PC-9 (cell line): ENCODE data around the gene SMAP2. TPM values are rescaled to one million over a fixed set of nuclear protein-coding genes. Genes with fewer than 3 reads are reported as not detected.

Experiments used
- BruUV-seq: library from RNA; stranded (reverse); fragments of 400-500 nt; replicated peaks from 2 replicates; lab custom pipeline; 2021; lab: Mats Ljungman, UMichigan
- CTCF ChIA-PET: fragments of 300-600 bp; sonication (Branson Sonifier 250); formaldehyde crosslinking; loops from one replicate; lab custom pipeline; 2022; ENCODE audit warnings: antibody characterized with exemption; lab: Charles Lee
- POLR2A ChIA-PET: fragments of 300-600 bp; sonication (Branson Sonifier 250); formaldehyde crosslinking; loops from one replicate; lab custom pipeline; 2022; ENCODE audit warnings: antibody characterized with exemption; ENCODE audit not compliant: unreplicated experiment; lab: Charles Lee
- DNase-seq, 2 experiments: peaks; one replicate each; pipeline versions ENCODE4 v3.0.0 to v3.0.0-alpha.2; 2015 to 2022; ENCODE audit warnings: mixed read lengths in 1 of 2
- H2AFZ ChIP-seq: fragments of 200-600 bp; sonication (generic); 2 replicates; pipeline ENCODE4 v1.8.1; 2017; ENCODE audit warnings: antibody characterized with exemption
- H3F3A ChIP-seq: fragments of 200-600 bp; sonication (generic); 2 replicates; pipeline ENCODE4 v1.8.1; 2017; ENCODE audit warnings: antibody characterized with exemption, mild to moderate bottlenecking, low read depth; ENCODE audit not compliant: insufficient read depth
- H3K27ac ChIP-seq: fragments of 200-600 bp; sonication (generic); 2 replicates; pipeline ENCODE4 v1.6.1; 2016; ENCODE audit warnings: mixed run types
- H3K27me3 ChIP-seq: fragments of 200-600 bp; sonication (generic); 2 replicates; pipeline ENCODE4 v1.6.1; 2016; ENCODE audit warnings: low read depth, mixed run types; ENCODE audit not compliant: insufficient read depth
- H3K36me3 ChIP-seq: fragments of 200-600 bp; sonication (generic); 2 replicates; pipeline ENCODE4 v1.6.1; 2016; ENCODE audit warnings: low read depth, mixed run types
- H3K4me1 ChIP-seq: fragments of 200-600 bp; sonication (generic); replicated peaks from 2 replicates; pipeline ENCODE4 v1.6.1; 2016; ENCODE audit warnings: mixed run types; ENCODE audit not compliant: insufficient read depth
- H3K4me2 ChIP-seq: fragments of 200-600 bp; sonication (generic); 2 replicates; pipeline ENCODE4 v1.6.1; 2017; ENCODE audit warnings: mixed run types
- H3K4me3 ChIP-seq: fragments of 200-600 bp; sonication (generic); 2 replicates; pipeline ENCODE4 v1.6.1; 2016; ENCODE audit warnings: mixed run types
- H3K79me2 ChIP-seq: fragments of 200-600 bp; sonication (generic); 2 replicates; pipeline ENCODE4 v1.6.1; 2017; ENCODE audit warnings: low read depth, mixed run types
- H3K9me2 ChIP-seq: fragments of 200-600 bp; sonication (generic); 2 replicates; pipeline ENCODE4 v1.8.1; 2017; ENCODE audit warnings: mild to moderate bottlenecking; ENCODE audit not compliant: insufficient read depth
- H3K9me3 ChIP-seq: fragments of 200-600 bp; sonication (generic); 2 replicates; pipeline ENCODE4 v1.8.1; 2016; ENCODE audit warnings: low read depth; ENCODE audit not compliant: insufficient read depth
- H4K20me1 ChIP-seq: fragments of 200-600 bp; sonication (generic); 2 replicates; pipeline ENCODE4 v1.8.1; 2017; ENCODE audit not compliant: insufficient read depth
- EZH2 ChIP-seq: fragments of 200-600 bp; sonication (generic); IDR thresholded peaks from 2 replicates; pipeline ENCODE4 v1.8.0; 2017; ENCODE audit warnings: antibody characterized with exemption, low read depth
- intact Hi-C: fragments of 100-400 bp; cut with micrococcal nuclease; formaldehyde crosslinking; loops from one replicate; pipeline ENCODE4 v1.10.0; 2022; ENCODE audit not compliant: unreplicated experiment
- total RNA-seq: library from RNA; stranded (reverse); gene quantifications from 2 replicates; pipeline ENCODE4 v1.2.3, GENCODE V29; 2021
- TF ChIP-seq, protein P1 (sequence below): fragments of 200-600 bp; sonication (generic); conservative IDR thresholded peaks from 2 replicates; pipeline ENCODE4 v1.6.1; 2017; ENCODE audit warnings: mixed run types, antibody characterized with exemption, mild to moderate bottlenecking, moderate library complexity

Gene SMAP2
- total RNA-seq, 1 experiment from 2014 or later = 19.7 TPM

DNA sequence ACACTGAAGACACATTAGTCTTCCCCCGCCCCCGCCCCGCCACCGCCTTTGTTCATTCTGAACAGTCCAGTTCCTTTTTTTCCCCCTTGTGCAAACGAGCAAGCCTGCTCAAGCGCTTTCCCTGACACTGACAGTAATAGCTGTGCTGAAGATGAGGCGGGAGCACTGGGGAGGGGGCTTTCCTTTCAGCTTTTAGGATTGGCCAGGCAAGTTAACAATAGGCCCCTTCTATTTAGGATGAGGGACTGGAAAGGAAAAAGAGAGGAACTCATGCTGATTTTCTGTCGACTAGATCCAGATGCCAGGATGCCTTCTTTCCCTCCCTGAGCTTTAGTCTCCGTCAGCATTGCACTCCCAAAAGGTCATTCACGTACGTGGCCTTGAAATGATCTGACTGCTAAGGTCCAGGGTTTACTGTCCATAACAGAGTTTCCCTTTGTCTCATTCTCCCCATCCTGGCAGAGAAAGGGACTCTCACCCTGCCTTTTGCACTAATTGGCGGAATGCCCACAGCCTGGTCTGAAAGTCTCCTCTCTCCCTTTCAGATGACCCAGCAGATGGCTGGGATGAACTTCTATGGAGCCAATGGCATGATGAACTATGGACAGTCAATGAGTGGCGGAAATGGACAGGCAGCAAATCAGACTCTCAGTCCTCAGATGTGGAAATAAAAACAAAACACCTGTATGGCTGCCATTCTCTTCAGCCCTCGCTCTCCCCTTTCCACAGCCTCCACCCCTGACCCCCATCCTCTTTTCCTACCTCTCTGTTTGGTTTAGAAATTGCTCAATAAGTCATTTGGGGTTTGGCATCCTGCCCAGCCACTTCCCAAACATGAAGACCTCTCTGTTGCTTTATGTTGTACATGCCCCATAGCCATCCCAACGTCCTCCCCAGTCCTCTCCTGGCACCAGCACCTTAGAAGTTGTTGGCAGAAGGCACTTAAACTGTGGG lies 48.2 kb downstream of the SMAP2 start:
- peaks cover 9% of the 10 kb centered on the region; the same call in 1 of the 2 replicates for H3K36me3 ChIP-seq
- H3K9me3 ChIP-seq = no peaks in the 10 kb centered on the region
- BruUV-seq = no TSS peak
- H3K4me3 ChIP-seq = no peak overlapping the region
- no peaks in the 10 kb centered on the region for H3F3A ChIP-seq
- H3K4me2 ChIP-seq = no peak overlapping the region
- TF ChIP-seq, protein P1, sequence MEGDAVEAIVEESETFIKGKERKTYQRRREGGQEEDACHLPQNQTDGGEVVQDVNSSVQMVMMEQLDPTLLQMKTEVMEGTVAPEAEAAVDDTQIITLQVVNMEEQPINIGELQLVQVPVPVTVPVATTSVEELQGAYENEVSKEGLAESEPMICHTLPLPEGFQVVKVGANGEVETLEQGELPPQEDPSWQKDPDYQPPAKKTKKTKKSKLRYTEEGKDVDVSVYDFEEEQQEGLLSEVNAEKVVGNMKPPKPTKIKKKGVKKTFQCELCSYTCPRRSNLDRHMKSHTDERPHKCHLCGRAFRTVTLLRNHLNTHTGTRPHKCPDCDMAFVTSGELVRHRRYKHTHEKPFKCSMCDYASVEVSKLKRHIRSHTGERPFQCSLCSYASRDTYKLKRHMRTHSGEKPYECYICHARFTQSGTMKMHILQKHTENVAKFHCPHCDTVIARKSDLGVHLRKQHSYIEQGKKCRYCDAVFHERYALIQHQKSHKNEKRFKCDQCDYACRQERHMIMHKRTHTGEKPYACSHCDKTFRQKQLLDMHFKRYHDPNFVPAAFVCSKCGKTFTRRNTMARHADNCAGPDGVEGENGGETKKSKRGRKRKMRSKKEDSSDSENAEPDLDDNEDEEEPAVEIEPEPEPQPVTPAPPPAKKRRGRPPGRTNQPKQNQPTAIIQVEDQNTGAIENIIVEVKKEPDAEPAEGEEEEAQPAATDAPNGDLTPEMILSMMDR = no peak
- TF ChIP-seq EZH2 = no peak
- intact Hi-C loops = no loop called here
- CTCF ChIA-PET = no interaction called here
- no peaks in the 10 kb centered on the region for H3K79me2 ChIP-seq
- DNase-seq = no peak
- no peak overlapping the region for H2AFZ ChIP-seq
- no peaks in the 10 kb centered on the region for H3K27me3 ChIP-seq
- no peaks in the 10 kb centered on the region for H3K9me2 ChIP-seq
- no peak overlapping the region for H3K27ac ChIP-seq
- POLR2A ChIA-PET = no interaction called here
- no peaks in the 10 kb centered on the region for H3K4me1 ChIP-seq
- H4K20me1 ChIP-seq = no peaks in the 10 kb centered on the region

- H3F3A ChIP-seq = no peaks in the 10 kb centered on the region
- H3K9me3 ChIP-seq = no peaks in the 10 kb centered on the region
- POLR2A ChIA-PET = no interaction called here
- no peak overlapping the region for H2AFZ ChIP-seq
- peaks cover 9% of the 10 kb centered on the region; the same call in 1 of the 2 replicates for H3K36me3 ChIP-seq
- H3K9me2 ChIP-seq = no peaks in the 10 kb centered on the region
- H3K27me3 ChIP-seq = no peaks in the 10 kb centered on the region
- H3K79me2 ChIP-seq = no peaks in the 10 kb centered on the region
- CTCF ChIA-PET = interaction anchor here (0.5 kb wide), 1 partner anchor 409 kb away, joined by 3 read pairs; no protein-coding TSS in a partner anchor
- TF ChIP-seq EZH2 = no peak
- TF ChIP-seq, protein P1 = no peak
- no peak overlapping the region for H3K27ac ChIP-seq
- intact Hi-C loops = no loop called here
- H4K20me1 ChIP-seq = no peaks in the 10 kb centered on the region
- no peak for DNase-seq
- H3K4me1 ChIP-seq = no peaks in the 10 kb centered on the region
- no TSS peak for BruUV-seq
- H3K4me3 ChIP-seq = no peak overlapping the region
- no peak overlapping the region for H3K4me2 ChIP-seq
These were observed 49.2 kb downstream of the SMAP2 start for GRCh38 chr1:40422630-40423263.

- Histone ChIP-seq H3K27me3 (no peaks in the 10 kb centered on the region), H3K79me2 (no peaks in the 10 kb centered on the region), H3K4me3 (no peak overlapping the region), H3K27ac (no peak overlapping the region), H2AFZ (no peak overlapping the region), H3K36me3 (peaks cover 5% of the 10 kb centered on the region; the same call in 1 of the 2 replicates), H3F3A (no peaks in the 10 kb centered on the region), H3K9me3 (no peaks in the 10 kb centered on the region), H3K4me2 (no peak overlapping the region), H4K20me1 (no peaks in the 10 kb centered on the region), H3K9me2 (no peaks in the 10 kb centered on the region), H3K4me1 (no peaks in the 10 kb centered on the region)
- no TSS peak for BruUV-seq
- no peak for TF ChIP-seq EZH2
- TF ChIP-seq, protein P1 = no peak
- intact Hi-C loops = no loop called here
- POLR2A ChIA-PET = no interaction called here
- no peak for DNase-seq
- CTCF ChIA-PET = interaction anchor here (0.5 kb wide), 1 partner anchor 409 kb away, joined by 3 read pairs; no protein-coding TSS in a partner anchor
These were observed 49.7 kb downstream of the SMAP2 start for GRCh38 chr1:40423264-40423642.
